K562 (cell line): ENCODE data around the gene NLK.

Source experiments
- ATF3 ChIP-seq, 2 experiments: fragments of 450-650 bp in 1 of 2; sonication (generic) in 1 of 2; formaldehyde crosslinking in 1 of 2; IDR thresholded peaks in 1 of 2; conservative IDR thresholded peaks in 1 of 2; 2 replicates each; pipeline versions ENCODE4 v1.6.1 to v1.8.1; 2016 to 2023; ENCODE audit warnings: mild to moderate bottlenecking in 2 of 2, moderate library complexity in 2 of 2, inconsistent platforms in 1 of 2, missing genetic modification reagents in 1 of 2
- EZH2 ChIP-seq: IDR thresholded peaks from 2 replicates; pipeline ENCODE4 v1.6.1; 2012; ENCODE audit warnings: low read depth, mild to moderate bottlenecking, inconsistent platforms, low read length, borderline replicate concordance
- SIN3B ChIP-seq: fragments of 450-650 bp; IDR thresholded peaks from 2 replicates; pipeline ENCODE4 v1.6.1; 2017; ENCODE audit warnings: low read depth, mild to moderate bottlenecking, moderate library complexity
- TSC22D4 ChIP-seq: fragments of 450-650 bp; IDR thresholded peaks from 2 replicates; pipeline ENCODE4 v1.6.1; 2016; ENCODE audit warnings: missing genetic modification characterization, missing biosample characterization, control low read depth
- ZBTB7A ChIP-seq: IDR thresholded peaks from 2 replicates; pipeline ENCODE4 v1.6.1; 2011; ENCODE audit warnings: low read depth, mild to moderate bottlenecking, low read length, moderate library complexity, borderline replicate concordance; ENCODE audit not compliant: control insufficient read depth
- ZNF121 ChIP-seq: sonication (generic); formaldehyde crosslinking; conservative IDR thresholded peaks from 2 replicates; pipeline ENCODE4 v1.8.0; 2022; ENCODE audit warnings: missing genetic modification reagents
- ZNF175 ChIP-seq: fragments of 200-800 bp; sonication (Bioruptor generic); IDR thresholded peaks from 2 replicates; pipeline ENCODE4 v1.6.1; 2016; ENCODE audit warnings: low read depth, mild to moderate bottlenecking, missing genetic modification characterization, missing compliant biosample characterization
- ZNF639 ChIP-seq, 2 experiments: fragments of 200-800 bp in 1 of 2; sonication (Bioruptor generic) in 1 of 2; sonication (generic) in 1 of 2; formaldehyde crosslinking in 1 of 2; IDR thresholded peaks in 1 of 2; conservative IDR thresholded peaks in 1 of 2; 2 replicates each; pipeline versions ENCODE4 v1.5.0 to v1.6.1; 2016 to 2020; ENCODE audit warnings: missing compliant biosample characterization in 1 of 2, missing genetic modification characterization in 1 of 2, missing genetic modification reagents in 1 of 2
- TF ChIP-seq, protein P1 (sequence below), 3 experiments: IDR thresholded peaks in 2 of 3; conservative IDR thresholded peaks in 1 of 3; 2 replicates each; pipeline ENCODE4 v1.5.1; 2011 to 2012; ENCODE audit warnings: low read length in 3 of 3, mild to moderate bottlenecking in 3 of 3, control low read depth in 2 of 3, improper control_type of control experiment in 1 of 3, inconsistent platforms in 1 of 3, low read depth in 1 of 3, mixed read lengths in 1 of 3, moderate library complexity in 1 of 3; ENCODE audit not compliant: insufficient read depth in 2 of 3
- TF ChIP-seq, protein P2 (sequence below): sonication (generic); formaldehyde crosslinking; IDR thresholded peaks from 2 replicates; pipeline ENCODE4 v1.9.0; 2022; ENCODE audit warnings: mild to moderate bottlenecking, missing genetic modification reagents

DNA sequence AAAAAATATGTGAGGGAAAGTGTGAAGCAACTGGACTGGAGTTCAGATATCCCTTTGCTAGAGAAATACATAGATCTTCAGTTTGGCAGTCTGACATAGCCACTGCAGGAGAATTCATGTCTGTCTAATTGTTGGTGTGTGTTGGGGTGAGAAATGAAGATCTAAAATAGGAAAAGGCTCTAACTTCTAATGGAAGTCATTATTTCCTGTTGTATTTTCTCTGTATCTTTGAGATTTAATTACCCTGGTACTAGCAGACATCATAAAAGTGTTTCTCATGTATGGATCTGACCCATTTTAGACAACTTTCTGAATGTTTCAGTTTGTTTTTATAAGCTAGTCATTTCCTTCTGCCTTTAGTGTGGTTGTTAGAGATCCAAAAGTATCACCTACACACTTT lies 128.3 kb downstream of the NLK start:
- TF ChIP-seq ZNF639 (CRISPR knock-in tag; conservative IDR thresholded peaks at IDR 0.05 in 1 of 2, IDR thresholded peaks at IDR 0.05 in 1 of 2) (no peak), ATF3 (IDR thresholded peaks at IDR 0.05) (no peak), ATF3 (CRISPR knock-in tag; conservative IDR thresholded peaks at IDR 0.05) (no peak), ZNF175 (CRISPR knock-in tag) (no peak), EZH2 (no peak), ZNF121 (CRISPR knock-in tag) (no peak), SIN3B (no peak), ZBTB7A (no peak), TSC22D4 (tag) (no peak)
- TF ChIP-seq, protein P1, sequence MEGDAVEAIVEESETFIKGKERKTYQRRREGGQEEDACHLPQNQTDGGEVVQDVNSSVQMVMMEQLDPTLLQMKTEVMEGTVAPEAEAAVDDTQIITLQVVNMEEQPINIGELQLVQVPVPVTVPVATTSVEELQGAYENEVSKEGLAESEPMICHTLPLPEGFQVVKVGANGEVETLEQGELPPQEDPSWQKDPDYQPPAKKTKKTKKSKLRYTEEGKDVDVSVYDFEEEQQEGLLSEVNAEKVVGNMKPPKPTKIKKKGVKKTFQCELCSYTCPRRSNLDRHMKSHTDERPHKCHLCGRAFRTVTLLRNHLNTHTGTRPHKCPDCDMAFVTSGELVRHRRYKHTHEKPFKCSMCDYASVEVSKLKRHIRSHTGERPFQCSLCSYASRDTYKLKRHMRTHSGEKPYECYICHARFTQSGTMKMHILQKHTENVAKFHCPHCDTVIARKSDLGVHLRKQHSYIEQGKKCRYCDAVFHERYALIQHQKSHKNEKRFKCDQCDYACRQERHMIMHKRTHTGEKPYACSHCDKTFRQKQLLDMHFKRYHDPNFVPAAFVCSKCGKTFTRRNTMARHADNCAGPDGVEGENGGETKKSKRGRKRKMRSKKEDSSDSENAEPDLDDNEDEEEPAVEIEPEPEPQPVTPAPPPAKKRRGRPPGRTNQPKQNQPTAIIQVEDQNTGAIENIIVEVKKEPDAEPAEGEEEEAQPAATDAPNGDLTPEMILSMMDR (IDR thresholded peaks at IDR 0.05 in 2 of 3, conservative IDR thresholded peaks at IDR 0.05 in 1 of 3; ENCODE audit: insufficient read depth in 2 of 3, low read depth in 1 of 3, low read length in 3 of 3), result no peak
- TF ChIP-seq, protein P2, sequence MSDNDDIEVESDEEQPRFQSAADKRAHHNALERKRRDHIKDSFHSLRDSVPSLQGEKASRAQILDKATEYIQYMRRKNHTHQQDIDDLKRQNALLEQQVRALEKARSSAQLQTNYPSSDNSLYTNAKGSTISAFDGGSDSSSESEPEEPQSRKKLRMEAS (CRISPR knock-in tag), result no peak
